ENCODE measurements around the gene CPEB4.

The CPEB4 gene

DNA sequence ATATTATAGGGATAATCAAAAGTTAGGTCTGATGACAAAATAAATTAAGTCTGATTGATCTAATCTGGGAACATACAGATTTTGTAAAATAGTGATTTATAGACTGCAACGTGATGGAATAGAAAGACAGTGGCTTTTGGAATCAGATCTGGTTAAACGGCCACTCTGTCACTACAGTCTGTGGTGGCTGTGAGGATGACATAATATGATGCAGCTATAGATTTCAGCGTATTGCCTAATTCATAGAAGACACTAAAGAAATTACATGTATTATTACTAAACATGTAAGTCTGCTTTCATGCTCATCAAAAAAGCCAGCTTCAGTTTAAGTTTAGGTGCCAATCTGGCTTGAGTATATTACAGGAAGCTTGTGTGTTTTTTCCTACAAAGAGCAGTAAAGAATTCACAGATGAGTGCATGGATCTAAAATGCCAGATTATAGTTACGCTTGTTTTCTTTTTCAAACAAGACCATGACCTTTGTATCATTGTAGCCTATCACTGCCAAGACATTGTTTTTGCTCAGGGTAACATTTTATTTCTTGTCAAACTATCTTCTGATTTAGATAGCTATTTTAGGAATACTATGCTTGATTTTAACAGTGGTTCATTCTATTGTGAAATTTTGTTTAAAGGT, 25.7 kb downstream of the CPEB4 start:
- DNase-seq (ENCODE audit: low spot score), result peak; percentile 33

DNA sequence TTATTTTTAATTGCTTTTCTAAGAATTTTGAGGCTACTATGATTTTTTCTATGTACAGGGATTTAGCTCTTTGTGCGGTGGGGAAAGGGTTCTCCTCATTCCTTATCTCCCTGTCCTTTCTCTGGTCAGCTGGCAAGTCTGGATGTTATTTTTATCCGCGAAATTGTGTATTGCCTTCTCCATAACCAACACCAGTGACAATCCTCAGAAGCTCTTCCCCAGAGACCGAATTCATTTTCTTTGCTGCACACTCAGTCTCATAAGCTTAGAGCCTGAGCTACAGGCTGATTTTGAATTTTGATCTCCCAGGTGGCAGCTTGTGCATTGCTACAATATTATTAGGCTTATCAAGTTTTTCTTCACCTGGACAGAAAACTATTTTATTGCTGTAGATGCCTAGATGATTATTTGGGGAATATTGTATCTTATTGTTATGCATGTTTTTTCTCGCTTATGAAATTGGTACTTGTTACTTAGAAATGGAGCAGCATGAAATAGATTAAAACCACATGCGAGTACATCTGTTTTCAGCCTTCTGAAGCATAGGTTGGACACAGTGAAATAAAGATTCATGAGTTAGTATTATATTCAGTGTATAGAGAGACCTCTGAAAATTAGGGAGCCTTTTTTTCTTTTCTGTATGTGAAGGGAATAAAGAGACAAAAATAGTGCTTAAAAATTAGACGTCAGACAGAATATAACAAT, 27.3 kb downstream of the CPEB4 start:
- peak; percentile 58 for DNase-seq (ENCODE audit: low spot score)

DNA sequence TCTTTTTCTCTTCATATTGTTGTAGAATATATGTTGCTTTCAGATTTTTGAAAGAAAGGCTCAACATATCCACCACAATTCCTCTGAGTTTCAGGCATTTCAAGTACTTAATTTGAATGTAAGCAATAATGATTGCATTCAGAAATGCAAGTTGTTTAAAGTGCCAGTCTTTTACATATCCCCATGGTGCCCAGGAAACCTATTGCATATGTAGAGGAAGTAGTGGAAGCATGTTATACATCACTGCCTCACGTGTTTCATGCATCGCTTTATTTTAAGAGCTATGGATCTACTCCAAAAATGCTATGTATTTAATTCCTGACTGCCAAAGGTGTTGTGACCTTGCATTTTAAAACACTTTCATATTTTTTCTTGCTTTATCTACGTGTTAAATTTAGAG, 28.1 kb downstream of the CPEB4 start:
- DNase-seq (ENCODE audit: low spot score), result peak; percentile 31

DNA sequence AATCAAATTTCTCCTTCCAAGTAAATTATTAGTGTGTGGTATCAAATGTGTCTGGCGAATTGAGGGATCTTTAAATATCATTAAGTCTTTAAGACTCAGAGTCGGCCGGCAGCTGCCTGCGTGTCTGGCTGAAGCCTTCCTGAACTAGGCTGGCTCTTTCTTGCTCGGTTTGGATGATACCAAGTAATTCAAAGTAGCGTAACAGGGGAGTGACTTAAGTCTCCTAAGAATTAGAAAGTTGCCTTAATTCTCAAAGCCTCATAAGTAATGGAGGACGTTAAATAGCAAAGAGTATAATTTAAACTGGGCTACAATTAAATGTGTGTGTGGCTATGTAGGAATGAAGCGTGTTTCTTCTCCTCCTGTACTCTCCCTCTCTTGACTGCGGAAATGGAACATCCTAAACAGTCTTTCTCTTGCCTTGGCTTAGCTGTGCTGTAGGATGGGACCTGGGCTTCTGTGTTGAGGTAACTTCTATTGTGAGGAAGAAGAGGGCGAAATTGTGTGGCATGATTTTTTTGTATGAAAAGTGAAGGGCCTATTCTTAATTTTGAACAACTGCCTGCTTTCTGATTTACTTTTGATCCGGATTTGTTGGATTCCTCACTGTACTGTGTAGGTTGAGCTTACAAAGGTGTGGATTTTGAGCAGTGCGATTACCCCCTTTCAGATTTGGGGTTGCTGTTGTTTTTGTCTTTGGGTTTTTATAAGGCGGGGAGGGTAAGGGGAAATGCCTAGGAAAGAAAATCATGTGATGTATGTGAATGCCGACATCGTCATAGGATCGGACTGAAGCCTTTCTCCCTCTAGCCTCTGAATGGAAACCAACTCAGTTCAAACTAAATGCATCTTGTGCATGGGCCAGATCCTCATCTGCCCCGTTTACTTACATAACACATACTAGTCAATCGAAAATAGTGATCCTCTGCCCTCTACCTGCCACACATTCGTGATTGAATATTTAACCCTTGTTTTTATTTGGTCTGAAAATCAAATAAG, 29.9 kb downstream of the CPEB4 start:
- peak; percentile 90 for DNase-seq (ENCODE audit: low spot score)

DNA sequence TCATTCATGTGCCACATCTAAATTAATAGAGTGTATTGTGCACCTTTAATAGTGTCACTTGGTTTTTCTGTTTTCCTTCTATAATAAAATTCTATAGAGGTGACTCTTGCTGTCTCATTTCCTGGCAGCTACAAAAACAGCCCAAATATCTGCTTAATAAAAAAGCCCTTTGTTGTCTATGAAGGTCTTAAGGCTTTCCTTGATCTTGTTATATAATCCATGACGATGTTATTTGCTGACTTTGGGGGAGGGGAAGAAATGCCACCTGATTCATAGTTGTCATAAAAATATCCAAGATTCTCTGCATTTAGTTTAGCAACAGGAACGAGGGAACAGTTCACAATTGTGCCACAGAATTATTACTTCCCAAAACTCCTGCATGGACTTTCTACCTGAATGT, 31.3 kb downstream of the CPEB4 start:
- peak; percentile 59 for DNase-seq (ENCODE audit: low spot score)

DNA sequence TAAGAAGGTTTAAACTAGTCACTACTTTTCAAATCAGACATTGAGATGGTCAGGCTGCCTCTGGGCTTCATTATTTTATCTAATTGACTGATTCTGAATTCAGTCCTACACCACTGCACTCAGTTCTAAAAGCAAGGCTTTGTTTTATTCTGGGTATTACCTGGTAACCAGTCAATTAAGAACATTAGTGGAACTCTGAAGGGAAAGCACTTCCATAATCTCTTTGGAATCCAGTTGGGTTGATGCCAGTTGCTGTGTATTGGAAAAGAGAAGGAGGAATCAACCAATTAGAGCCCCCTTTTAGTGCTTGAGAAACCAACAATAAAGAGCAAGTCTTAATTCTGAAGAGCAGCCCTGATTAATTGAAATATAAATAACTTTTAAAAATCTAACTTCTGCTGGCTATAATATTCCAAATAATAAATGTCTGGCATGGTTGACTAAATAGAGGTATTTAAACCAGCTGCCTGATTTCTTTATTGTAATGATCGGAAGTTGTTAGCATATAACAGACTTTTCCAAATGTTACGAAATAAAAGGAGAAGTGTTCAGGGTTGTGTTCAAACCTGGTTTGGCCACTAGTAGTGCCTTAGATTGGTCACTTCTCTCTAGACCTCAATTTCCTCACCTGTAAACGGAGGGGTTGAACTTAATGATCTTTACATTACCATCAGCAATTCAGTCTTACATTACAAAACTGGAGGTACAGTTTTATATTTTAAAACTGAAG, 32.0 kb downstream of the CPEB4 start:
- DNase-seq (ENCODE audit: low spot score), result no peak

DNA sequence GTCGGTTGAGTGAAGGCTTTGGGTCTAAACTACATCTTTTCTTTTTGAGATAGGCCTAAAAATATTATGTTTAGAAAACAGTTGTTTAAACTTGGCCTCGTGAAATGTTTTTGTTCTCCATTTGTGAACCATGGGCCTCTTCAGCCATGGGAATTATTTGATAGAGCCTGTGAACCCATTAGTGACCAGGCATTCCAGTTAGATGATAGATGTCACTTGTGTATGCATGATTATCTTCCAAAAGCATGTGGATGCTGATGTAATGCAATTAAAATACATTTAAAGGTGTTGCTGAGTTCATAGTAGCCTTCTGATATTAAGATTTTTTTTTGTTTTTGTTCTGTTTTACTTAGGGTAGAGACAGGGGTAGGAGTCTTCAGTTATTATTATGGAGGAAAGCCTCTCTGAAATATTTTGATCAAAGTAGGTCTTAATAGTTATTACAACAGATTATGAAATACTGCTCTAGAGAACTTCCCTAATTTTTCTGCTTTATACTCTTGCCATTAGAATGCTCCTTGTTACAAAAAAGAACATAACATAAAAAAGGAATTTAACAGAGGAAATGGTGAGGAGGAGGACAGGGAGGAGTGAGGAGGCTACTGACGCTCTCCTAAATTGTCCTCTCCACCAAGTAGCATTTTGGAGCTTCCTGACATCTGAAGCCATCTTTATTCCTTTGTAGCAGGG, 32.9 kb downstream of the CPEB4 start:
- no peak for DNase-seq (ENCODE audit: low spot score)

DNA sequence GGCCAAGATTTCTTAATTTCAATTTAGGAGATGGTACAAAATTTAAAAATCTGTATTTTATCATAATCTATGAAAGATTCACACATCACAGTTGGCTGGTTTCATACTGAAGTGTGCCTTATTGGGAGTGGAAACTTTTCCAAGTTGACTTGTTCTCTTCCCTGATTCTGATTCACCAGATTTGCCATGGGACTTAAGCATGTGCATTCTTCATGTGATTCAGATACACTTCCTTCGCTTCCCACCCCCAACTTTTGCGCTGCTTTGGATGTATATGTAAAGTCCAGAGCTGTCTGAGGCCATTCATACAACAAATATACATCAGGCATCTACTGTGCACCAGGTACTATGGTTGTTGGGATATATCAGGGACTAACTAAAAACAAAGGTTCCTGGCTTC, 34.4 kb downstream of the CPEB4 start:
- DNase-seq (ENCODE audit: low spot score), result no peak

DNA sequence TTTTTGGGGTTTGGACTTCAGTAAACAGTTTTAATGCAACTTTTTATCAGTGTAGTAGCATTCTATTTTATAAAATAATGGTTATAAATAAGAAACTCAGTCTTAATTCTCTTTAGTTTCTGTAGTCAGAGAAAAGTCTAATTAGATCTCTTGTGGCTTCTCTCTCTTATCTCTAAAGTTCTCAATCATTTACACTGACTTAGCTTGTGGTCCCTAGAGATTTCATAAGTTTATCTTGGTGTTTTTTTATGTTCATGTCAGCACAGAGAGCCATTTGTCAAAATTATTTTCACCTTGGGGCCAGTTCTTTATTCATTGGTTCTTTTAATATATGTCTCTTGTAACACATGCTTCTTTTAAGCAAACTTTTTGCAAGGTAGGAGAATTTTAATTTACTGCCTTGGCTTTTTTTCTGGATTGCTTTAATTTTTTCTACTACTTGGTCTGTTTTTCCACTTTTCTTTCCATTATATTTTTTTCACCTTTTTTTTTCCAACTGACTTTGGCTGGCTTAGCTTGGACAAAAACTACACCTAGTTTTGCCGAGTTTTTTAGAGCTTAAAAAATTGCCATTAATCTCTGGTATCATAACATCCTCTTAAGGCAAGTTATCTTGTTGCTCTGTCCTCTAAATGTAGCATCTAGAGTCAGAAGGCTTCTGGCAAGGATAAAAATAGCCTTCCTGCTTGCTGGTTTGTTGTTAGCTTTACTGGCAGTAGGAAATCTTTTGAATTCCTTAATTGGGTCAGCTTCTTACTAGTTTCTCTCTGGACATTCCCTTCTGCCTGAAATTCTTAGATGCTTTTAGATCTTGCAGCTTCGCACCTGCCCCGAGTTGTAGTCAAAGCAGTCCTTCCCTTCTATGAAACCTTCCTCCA, 35.3 kb downstream of the CPEB4 start:
- peak; percentile 44 for DNase-seq (ENCODE audit: low spot score)

DNA sequence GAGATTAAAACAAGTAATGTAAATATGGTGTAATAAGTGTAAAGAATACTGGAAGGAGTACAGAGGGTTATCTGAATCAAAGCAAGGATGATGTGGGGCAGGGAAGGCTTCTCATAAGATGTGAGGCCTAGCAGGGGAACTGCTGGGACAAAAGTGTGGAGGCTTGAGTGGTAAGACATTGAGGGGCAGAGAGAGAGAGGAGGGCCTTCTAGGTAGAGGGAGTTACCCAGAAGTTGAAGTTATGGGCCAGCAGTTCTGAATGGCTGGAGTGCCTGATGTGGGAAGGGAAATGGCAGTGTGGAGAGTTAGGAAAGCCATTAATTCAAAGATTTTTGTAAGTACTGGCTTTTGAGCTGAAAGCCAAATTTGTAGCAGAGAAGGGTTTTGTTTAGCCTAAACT, 36.8 kb downstream of the CPEB4 start:
- DNase-seq (ENCODE audit: low spot score), result no peak

DNA sequence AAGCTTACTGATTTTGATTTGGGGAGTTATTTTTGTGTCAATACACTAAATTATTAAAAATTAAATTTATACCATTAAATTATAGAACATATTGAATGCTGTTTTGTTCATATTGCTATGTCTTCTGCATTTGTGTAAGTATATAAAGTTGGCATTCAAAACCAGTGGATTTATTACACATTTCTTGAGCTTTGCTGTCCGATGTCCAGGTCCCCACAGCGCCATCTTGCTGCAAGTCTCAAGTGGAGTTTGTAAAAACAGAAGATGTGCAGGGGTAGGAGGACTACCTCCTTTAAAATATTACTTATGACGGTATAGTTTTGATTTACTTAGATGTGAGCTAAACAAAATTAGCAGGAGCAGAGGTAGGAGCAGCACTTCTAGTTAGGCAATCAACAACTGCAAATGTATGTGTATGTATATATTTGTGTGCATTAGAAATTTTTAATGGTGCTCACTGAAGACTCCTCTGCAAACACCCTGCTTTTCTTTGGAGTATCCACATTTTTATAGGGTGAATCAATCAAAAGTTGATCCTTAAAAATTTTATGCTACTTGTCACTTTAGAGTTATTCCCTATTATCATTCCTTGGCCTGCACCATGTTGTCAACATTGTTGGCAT, 37.4 kb downstream of the CPEB4 start:
- peak; percentile 57 for DNase-seq (ENCODE audit: low spot score)

DNA sequence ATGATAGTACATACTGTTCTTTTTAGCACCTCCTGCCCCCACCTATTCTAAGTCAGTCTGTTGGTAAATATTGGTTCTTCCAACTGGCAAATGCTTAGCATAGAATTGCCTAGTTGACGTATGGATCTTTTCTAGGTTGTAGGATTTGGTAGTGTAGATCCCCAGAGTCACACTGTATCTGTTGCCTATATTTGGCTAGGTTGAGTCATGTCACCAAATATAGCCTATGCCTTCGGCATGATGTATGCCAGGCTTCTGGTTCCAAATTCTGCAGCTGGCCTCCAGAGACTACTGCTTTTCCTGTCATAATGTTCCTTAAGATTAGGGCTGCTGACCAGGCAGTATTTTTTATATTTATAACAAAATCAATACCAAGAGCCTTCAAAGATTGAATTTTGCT, 38.2 kb downstream of the CPEB4 start:
- no peak for DNase-seq (ENCODE audit: low spot score)

DNA sequence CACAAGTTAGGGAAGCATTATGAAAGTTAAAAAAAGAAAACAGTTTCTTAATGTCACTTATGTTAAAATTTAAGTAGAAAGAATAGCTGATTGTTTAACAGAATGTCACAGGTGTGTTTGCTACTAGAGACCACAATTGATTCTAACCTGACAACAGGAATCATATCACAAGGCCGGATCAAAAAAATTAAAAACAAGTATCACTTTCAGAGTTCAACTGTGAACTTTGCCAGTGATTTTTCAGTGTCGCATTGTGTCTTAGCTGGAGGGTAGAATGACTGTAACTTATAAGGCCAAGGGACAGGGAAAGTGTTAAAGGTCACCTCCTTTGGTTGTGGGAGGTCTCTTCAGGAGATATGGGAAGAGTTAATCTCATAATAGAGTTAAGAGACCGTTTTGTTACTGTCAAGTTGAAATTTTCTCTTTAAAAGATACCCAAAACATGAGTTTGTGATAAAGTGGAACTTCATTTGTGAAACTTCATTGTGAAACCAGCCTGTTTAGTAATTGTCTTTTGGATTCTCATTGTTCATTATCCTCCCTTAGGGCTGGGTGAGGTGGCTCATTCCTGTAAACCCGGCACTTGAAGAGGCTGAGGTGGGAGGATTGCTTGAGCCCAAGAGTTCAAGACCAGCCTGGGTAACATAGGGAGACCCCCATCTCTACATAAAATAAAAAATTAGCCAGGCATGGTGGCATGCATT, 40.9 kb downstream of the CPEB4 start:
- DNase-seq (ENCODE audit: low spot score), result no peak

DNA sequence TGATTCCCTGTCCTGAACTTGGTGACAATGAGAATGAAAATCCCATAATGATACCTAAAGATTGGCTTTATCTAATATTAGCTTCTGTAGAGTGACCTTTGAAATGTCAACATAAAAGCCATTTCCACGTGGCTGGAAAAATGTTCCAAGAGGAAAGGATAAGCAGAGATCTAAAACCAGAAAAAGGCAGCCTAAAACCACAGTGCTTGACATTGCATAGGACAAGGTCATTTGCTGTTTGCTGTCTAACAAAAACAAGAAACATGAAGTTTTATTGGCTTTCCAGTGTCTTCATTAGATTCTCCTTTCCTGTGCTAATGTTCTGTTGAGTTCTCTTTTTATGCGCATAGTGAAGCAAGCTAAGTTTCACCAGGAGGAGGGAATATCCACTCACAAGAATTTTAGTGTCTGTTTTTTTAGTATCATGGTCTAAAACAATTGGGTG, 44.6 kb downstream of the CPEB4 start:
- no peak for DNase-seq (ENCODE audit: low spot score)

DNA sequence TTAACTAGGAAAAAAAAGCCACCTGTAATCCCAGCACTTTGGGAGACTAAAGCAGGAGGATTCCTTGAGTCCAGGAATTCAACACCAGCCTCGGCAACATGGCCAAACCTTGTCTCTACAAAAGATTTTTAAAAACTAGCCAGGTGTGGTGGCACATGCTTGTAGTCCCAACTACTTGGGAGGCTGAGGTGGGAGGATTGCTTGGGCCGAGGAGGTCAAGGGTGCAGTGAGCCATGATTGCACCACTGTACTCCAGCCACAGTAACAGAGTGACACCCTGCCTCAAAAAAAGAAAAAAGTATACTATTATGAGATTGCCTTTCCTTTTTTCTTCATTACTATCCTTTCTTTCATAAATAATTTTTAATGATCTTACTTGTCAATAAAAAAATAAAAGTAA, 45.8 kb downstream of the CPEB4 start:
- no peak for DNase-seq (ENCODE audit: low spot score)

DNA sequence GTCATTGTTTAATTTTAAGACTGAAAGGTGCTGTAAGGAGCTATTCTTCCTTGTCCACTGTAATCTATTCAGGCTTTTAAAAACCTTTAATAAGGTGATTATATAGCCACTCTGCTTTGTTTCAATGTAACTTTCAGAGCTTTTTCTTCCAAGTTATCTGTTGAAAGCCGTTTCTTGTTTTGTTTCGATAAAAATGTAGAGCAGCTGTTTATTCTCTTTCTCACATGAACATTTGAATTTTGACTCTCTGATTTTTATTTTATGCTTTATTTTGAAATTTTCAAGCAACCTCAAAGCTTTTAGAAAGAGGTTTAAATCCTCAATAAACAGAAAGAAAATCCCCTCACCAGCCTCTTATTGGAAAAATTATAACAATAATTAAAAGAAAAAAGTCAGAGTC, 47.2 kb downstream of the CPEB4 start:
- DNase-seq (ENCODE audit: low spot score), result no peak

DNA sequence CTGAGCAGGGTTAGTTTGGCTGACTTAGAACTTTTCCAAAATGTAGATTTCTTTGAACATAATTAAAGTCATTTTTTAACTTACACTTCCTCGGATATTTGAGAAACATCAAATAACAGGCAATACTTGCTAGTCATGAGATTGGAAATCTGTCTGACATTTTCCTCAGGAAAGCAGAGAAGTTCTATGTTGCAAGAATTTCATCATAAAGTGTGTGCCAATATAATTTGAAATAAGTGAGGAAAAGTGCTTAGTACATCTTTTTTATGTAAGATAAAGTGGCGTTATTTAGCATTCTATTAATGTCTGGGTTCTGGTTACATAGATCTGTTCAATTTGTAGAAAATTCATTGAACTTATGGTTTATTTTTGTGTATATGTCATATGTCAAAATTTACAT, 52.1 kb downstream of the CPEB4 start:
- DNase-seq (ENCODE audit: low spot score), result no peak

DNA sequence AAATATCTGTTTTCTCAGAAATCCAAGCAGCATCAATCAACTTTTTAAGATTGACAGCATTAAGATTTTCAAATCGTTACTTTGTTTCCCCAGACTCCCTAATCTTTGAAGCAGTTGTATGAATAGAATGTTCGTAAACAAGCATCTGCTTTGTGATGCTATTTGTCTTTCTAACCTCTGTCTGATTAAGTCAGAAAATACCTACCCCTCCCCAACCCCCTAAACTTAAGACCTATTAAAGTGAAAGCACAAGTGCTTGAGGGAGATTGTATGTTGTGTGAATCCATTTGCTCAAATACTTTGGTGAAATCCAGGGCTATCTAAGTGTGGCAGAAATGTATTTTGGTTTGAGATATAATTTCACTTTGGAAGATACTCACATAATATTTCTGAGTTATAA, 53.0 kb downstream of the CPEB4 start:
- DNase-seq (ENCODE audit: low spot score), result no peak

DNA sequence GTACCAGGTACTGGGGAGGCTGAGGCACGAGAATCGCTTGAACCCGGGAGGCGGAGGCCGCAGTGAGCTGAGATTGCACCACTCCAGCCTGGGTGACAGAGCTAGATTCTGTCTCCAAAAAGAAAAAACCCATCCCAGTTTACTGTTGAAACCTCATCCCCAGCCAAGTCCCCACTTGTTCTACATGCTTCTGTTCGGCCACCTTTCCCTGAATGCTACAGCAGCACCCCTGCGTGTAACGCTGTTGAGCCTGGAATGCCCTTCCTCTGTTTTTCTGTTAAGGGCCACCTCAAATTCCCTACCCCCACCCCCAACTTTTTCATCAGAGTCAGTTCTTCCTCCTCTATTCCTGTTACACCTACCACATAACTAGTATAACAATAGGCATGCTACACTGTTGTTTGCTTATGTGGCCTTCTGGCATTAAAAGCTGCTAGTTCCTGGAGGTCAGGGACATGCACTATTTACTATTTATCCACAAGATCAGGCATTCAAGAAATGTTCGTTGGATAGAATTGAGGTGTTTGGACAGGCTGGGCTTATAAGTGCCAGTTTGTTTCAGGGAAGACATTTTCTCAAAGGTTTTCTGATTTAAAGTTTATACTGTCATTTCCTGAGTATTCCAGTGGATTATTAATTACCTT, 53.7 kb downstream of the CPEB4 start:
- DNase-seq (ENCODE audit: low spot score), result no peak
